ENCODE results near the gene PLEKHA1.

- TF ChIP-seq CTCF (IDR thresholded peaks at IDR 0.05; ENCODE audit: poor library complexity) (no peak), EZH2phosphoT487 (IDR thresholded peaks at IDR 0.05; ENCODE audit: low read depth, severe bottlenecking, unreplicated experiment) (no peak)
These were observed 47.9 kb downstream of the PLEKHA1 start for GRCh38 chr10:122422266-122422989.
